ENCODE results near the gene SMG6.

SMG6 gene

GRCh38 chr17:2084036-2084765, 219.4 kb downstream of the SMG6 start:
- Histone ChIP-seq H3F3A (ENCODE audit: insufficient read depth, low read length) (no peaks in the 10 kb centered on the region), H3K27ac (ENCODE audit: low read depth, low read length, poor library complexity, severe bottlenecking) (no peak overlapping the region), H3K27me3 (ENCODE audit: insufficient read depth, low read length) (no peaks in the 10 kb centered on the region), H3K9me2 (ENCODE audit: low read depth, low read length) (no peaks in the 10 kb centered on the region), H4K20me1 (ENCODE audit: insufficient read depth, low read length) (no peaks in the 10 kb centered on the region), H3K9ac (ENCODE audit: low read length) (no peak overlapping the region), H2AFZ (ENCODE audit: low read length) (no peak overlapping the region), H3K4me1 (ENCODE audit: insufficient read depth, low read length, severe bottlenecking) (peaks cover 30% of the 10 kb centered on the region), H3K9me3 (ENCODE audit: low read length) (no peaks in the 10 kb centered on the region), H3K4me2 (ENCODE audit: low read length) (no peak overlapping the region), H3K79me2 (ENCODE audit: insufficient read depth, low read length) (no peaks in the 10 kb centered on the region), H3K4me3 (ENCODE audit: low read depth, low read length, poor library complexity, severe bottlenecking) (no peak overlapping the region), H3K36me3 (ENCODE audit: insufficient read depth, low read length) (peaks cover 11% of the 10 kb centered on the region; the same call in 1 of the 2 replicates)
- TF ChIP-seq CTCF (IDR thresholded peaks at IDR 0.05; ENCODE audit: low read length): no peak
- no peak for TF ChIP-seq EZH2 (IDR thresholded peaks at IDR 0.05; ENCODE audit: borderline replicate concordance, low read length)

GRCh38 chr17:2083613-2084035, 220.0 kb downstream of the SMG6 start:
- H4K20me1 ChIP-seq (ENCODE audit: insufficient read depth, low read length): no peaks in the 10 kb centered on the region

GRCh38 chr17:2082003-2082781, 221.4 kb downstream of the SMG6 start:
- Histone ChIP-seq H3K79me2 (ENCODE audit: insufficient read depth, low read length) (no peaks in the 10 kb centered on the region), H3K27me3 (ENCODE audit: insufficient read depth, low read length) (no peaks in the 10 kb centered on the region), H3K4me1 (ENCODE audit: insufficient read depth, low read length, severe bottlenecking) (peaks cover 10% of the 10 kb centered on the region), H3K9ac (ENCODE audit: low read length) (no peak overlapping the region), H3K9me3 (ENCODE audit: low read length) (no peaks in the 10 kb centered on the region), H3K36me3 (ENCODE audit: insufficient read depth, low read length) (peaks cover 15% of the 10 kb centered on the region; the same call in 1 of the 2 replicates), H3K4me2 (ENCODE audit: low read length) (no peak overlapping the region), H3F3A (ENCODE audit: insufficient read depth, low read length) (no peaks in the 10 kb centered on the region), H3K27ac (ENCODE audit: low read depth, low read length, poor library complexity, severe bottlenecking) (no peak overlapping the region), H2AFZ (ENCODE audit: low read length) (no peak overlapping the region), H3K4me3 (ENCODE audit: low read depth, low read length, poor library complexity, severe bottlenecking) (no peak overlapping the region), H3K9me2 (ENCODE audit: low read depth, low read length) (no peaks in the 10 kb centered on the region), H4K20me1 (ENCODE audit: insufficient read depth, low read length) (no peaks in the 10 kb centered on the region)
- TF ChIP-seq CTCF (IDR thresholded peaks at IDR 0.05; ENCODE audit: low read length): no peak
- no peak for TF ChIP-seq EZH2 (IDR thresholded peaks at IDR 0.05; ENCODE audit: borderline replicate concordance, low read length)

More at GRCh38 chr17:2083613-2084035, 220.0 kb downstream of the SMG6 start:
- no peaks in the 10 kb centered on the region for H3K27me3 ChIP-seq (ENCODE audit: insufficient read depth, low read length)
- H2AFZ ChIP-seq (ENCODE audit: low read length): no peak overlapping the region
- TF ChIP-seq CTCF (IDR thresholded peaks at IDR 0.05; ENCODE audit: low read length): no peak
- TF ChIP-seq EZH2 (IDR thresholded peaks at IDR 0.05; ENCODE audit: borderline replicate concordance, low read length): no peak
- H3K27ac ChIP-seq (ENCODE audit: low read depth, low read length, poor library complexity, severe bottlenecking): no peak overlapping the region
- no peaks in the 10 kb centered on the region for H3K9me3 ChIP-seq (ENCODE audit: low read length)
- no peaks in the 10 kb centered on the region for H3K9me2 ChIP-seq (ENCODE audit: low read depth, low read length)
- H3K36me3 ChIP-seq (ENCODE audit: insufficient read depth, low read length): peaks cover 13% of the 10 kb centered on the region; the same call in 1 of the 2 replicates
- no peak overlapping the region; the same call in 1 of the 2 replicates for H3K9ac ChIP-seq (ENCODE audit: low read length)
- peaks cover 25% of the 10 kb centered on the region for H3K4me1 ChIP-seq (ENCODE audit: insufficient read depth, low read length, severe bottlenecking)
- no peaks in the 10 kb centered on the region for H3K79me2 ChIP-seq (ENCODE audit: insufficient read depth, low read length)
- no peak overlapping the region for H3K4me2 ChIP-seq (ENCODE audit: low read length)
- H3K4me3 ChIP-seq (ENCODE audit: low read depth, low read length, poor library complexity, severe bottlenecking): no peak overlapping the region
- H3F3A ChIP-seq (ENCODE audit: insufficient read depth, low read length): no peaks in the 10 kb centered on the region

Data from OCI-LY1 (cell line).